ENCODE measurements around the gene HAUS3.

GRCh38 chr4:2283199-2283711, 41.3 kb upstream of the HAUS3 start:
- TF ChIP-seq CTCF (IDR thresholded peaks at IDR 0.05): no peak
- TF ChIP-seq EZH2 (IDR thresholded peaks at IDR 0.05): no peak

Data from neural progenitor cell (in vitro differentiated cells).